Right ventricle myocardium superior (tissue), 1 donor: ENCODE data around the gene TBX20. TPM values are rescaled to one million over a fixed set of nuclear protein-coding genes. Genes with fewer than 3 reads are reported as not detected.
"Not testable (repeated sequence)": the region's sequence is repeated elsewhere in the genome, so short reads cannot be mapped to it uniquely, and the experiment has no call there.

ENCODE experiments used
- ATAC-seq: fragments of 200-7000 bp; cut with Tn5 transposase; one replicate; pipeline ENCODE4 v1.9.1; 2020; ENCODE audit warnings: mild to moderate bottlenecking; ENCODE audit not compliant: poor library complexity
- DNase-seq: peaks from one replicate; pipeline ENCODE4 v3.0.0-alpha.2; 2020
- intact Hi-C: fragments of 100-400 bp; cut with DNase I; formaldehyde crosslinking; loops from one replicate; pipeline ENCODE4 v1.11.2; 2022
- total RNA-seq: library from RNA; stranded (reverse); fragmentation: NEBNext Ultra II Directional; extraction: Animal tissue kit (Norgen Biotek cat#: 25700); gene quantifications from one replicate; pipeline ENCODE4 v1.2.1, GENCODE V29; 2021
- donor health status: DM: no; HTN: yes; CAD: no; lungs with severe emphysema.

Gene TBX20
- total RNA-seq, 1 donor from 2014 or later = 124 TPM

DNA sequence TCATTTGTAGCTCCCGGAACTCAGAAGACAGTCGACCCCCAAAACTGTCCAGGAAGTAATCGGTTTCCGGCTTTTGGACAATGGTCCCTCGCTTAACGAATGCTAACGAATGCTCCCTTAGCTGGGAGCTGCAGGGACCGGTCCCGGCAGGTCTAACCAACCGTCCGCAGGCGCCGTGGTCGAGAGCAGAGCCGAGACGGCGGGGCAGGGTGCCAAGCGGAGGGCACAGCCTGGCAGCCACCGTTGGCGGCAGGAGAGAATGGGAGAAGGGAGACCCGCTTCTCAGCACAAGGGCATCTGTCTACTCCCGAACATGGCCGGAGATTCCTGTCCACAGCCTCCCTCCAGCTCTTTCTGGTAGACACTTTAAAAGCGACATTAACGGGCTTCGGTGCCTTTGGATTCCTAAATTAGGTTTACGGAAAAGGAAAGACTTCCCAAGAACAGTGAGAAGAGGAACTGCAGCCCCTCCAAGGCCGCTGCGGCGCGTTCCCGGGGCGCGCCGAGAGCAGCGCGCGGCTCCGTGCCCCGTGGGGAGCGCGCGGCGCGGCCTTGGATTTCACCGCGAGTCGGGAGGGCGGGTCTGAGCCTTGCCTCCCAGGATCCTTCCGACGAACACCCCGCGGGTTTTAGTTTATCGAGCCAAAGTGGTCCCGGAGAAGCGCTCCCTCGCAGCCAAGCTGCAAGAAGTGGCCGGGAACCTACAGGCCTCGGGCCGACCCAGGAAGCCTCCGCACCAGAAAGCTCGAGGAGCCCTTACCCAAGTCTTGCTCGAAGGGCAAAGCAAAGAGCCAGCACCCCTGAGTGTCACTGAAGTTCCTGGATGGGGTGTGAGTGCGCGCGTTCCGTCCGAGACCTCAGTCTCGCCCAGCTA, 3.6 kb upstream of the TBX20 start:
- ATAC-seq (peak; percentile 35), DNase-seq (peak; percentile 73)
- intact Hi-C loops = loop anchor here (5.0 to 10.0 kb wide), 2 partner anchors 120 to 167 kb away; no protein-coding TSS in a partner anchor

DNA sequence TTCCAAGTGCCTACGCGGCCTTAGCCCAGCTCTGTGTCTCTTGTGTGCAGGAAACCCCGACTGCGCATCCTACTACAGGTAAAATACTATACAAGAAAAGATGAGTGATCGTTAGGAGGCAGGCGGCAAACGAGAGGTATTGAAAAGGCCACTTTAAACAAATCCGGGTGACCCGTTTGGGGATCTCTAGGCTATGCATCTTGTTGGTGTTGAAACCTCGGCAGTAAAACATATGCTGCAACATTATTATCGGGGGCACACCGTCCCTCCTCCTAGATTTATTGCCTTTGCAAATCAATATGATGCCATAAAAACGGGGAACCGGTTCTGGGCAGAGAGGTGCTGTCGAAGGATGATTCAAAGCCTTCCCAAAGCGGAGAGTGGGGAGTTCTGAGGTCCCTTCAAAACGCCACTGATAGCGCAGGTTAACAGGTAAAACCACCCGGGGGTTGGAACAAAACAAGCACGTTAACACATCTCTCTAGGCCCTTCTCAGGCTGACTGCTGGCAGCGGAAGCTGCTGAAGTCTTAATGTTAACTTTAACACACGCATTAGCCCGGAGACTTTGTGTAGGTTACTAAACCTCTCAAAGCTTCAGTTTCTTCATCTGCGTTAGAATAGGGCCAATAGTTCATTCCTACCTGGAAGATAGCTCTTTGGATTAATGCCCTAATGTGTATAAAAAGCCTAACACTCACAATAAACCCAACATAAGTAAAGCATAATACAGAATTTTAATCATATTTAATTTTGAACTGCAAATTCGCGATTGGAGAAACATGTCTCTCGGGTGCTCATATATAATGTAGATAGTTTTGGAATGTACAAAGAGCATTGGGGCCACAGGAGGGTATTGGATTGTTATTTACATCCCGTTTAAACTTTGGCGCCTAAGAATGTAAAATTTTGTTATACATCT, 2.6 kb upstream of the TBX20 start:
- DNase-seq = no peak
- intact Hi-C loops = loop anchor here (5.0 to 10.0 kb wide), 2 partner anchors 121 to 168 kb away; no protein-coding TSS in a partner anchor
- ATAC-seq = no peak

DNA sequence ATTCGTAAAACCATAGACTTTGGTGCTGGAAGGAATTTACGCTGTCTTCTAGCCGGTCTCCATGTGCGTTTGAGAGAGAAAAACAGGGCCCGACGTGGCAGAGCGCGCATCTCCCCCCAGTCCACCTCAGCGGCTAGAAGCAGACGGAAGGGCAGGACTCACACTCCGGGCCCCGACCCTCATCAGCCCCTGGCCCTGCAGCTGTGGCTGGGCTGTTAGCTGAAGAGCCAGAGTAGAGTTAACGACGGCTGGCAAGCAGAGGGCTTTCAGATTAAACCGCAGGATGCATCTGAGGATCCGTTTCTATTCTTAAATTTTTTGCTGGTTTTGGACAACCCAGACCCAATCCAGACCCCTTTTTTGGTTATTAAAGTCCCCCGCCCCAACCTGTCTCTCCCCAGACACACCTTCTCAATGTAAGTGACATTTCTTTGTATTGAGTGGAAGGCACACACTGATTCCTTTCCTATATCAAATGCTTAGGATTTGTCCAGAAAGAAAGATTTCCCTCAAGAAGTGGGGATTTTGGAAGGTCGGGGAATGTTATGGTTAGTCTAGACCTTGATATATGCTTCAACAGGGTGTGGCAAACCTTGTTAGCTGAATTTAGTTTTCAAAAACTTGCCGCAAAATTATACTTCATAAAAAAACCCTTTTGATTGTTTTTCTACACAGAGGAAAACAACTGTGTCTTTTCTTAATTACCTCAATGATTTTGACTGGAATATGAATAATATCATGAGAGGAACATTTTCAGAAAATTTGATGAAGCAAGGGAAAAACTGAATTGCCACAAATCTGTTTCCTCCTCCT, 1.7 kb upstream of the TBX20 start:
- DNase-seq = no peak
- intact Hi-C loops = loop anchor here (5.0 to 10.0 kb wide), 2 partner anchors 122 to 169 kb away; no protein-coding TSS in a partner anchor

DNA sequence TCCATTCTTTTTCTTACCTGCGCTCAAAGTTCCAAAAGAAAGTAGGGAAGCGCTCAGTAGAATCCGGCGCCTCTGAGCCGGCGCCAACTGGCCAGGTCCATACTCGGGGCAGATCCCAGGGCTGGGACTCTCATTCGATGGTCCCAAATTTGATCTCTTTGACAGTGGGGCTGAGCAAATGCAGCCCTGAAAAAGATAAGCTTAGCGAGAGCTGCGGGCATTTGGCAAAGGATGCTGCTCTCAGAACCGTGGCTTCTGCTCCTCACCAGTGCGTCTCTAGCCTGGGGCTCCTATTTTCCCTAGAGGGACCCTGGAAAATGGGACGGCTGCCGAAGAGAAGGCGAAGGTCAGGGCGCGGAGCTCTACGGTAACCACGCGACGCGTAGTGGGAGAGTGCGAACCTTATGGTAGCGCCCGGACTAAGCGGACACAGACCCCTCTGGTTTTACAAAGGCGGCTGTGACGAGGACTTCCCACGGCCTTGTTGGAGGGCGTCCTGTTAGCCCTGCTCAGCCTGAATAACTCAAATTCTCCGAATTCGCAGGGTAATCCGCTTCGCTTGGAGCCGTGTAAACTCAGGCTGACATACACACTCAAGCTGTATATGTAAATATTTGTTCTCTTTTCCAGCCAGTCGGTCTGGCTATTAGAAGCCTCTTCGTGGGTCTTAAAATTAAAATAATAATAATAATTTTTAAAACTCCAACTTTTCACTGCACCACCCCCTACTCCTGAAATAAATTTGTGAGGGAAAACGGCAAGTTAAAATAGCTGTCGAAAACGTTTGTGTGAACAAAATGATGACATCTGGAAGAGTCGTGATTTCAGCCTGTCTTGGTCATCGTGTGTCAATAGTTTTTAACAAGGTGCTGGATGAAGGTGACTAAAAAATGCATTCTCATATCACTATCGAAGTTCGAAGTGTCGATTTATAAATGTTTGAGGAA, 869 bp upstream of the TBX20 start:
- peak; percentile 53 for DNase-seq
- intact Hi-C loops = loop anchor here (5.0 to 10.0 kb wide), 3 partner anchors 123 to 268 kb away; no protein-coding TSS in a partner anchor
- peak; percentile 25 for ATAC-seq

More for the DNA sequence above, 1.7 kb upstream of the TBX20 start:
- no peak for ATAC-seq

DNA sequence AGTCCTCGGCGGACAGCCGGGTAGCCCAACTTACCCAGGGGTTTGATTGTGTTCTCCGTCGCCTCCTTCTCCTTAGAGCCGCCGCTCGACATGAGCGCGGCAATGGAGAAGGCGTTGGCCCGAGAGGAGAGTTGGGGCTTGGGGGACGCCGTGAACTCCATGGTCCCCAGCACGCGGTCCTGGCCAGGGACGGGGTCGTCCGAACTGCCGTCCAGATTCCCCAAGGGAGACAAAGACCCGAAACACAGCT, 515 bp downstream of the TBX20 start:
- peak; percentile 40 for DNase-seq
- ATAC-seq = no peak
- intact Hi-C loops = loop anchor here (5.0 to 10.0 kb wide), 2 partner anchors 171 to 269 kb away; no protein-coding TSS in a partner anchor

DNA sequence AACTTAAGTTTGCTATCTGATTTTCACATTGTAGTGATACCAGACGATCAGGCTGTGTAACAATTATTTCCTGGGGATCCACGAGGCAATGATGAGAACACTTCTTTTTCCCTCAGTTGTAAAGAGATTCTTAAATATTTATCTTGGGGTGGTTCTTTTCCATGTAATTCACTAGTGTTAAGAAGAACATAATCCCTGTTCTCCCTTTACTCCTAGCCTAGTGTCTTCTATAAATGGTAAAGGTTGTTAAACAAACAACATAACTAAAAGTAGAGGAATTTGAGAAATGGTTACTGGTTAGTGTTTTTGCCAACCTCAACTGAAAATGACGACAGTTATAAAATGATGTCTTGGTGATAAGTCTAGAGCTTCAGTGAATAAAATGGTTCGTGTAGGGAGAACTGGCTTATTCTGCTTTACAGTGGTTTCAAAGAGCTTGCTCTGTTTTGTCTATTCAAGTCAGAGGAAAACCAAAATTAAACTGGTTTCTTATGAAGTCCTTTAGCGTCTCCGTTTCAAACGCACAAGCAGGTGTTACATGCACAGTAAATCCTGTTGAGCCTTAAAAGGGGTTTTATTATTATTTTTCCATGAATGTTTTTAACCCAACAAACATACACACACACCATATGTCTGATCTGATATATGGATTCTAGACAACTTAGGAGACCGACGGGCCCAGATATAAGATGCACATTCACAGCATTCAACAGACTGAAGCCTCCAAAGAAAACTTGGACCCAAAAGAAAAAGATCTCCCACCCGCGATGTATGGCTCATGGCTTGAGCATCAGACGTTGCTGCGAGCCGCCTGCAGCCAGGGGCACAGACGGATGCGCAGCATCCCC, 1.1 kb downstream of the TBX20 start:
- ATAC-seq = no peak
- intact Hi-C loops = loop anchor here (5.0 to 10.0 kb wide), 2 partner anchors 172 to 269 kb away; no protein-coding TSS in a partner anchor
- DNase-seq = no peak

DNA sequence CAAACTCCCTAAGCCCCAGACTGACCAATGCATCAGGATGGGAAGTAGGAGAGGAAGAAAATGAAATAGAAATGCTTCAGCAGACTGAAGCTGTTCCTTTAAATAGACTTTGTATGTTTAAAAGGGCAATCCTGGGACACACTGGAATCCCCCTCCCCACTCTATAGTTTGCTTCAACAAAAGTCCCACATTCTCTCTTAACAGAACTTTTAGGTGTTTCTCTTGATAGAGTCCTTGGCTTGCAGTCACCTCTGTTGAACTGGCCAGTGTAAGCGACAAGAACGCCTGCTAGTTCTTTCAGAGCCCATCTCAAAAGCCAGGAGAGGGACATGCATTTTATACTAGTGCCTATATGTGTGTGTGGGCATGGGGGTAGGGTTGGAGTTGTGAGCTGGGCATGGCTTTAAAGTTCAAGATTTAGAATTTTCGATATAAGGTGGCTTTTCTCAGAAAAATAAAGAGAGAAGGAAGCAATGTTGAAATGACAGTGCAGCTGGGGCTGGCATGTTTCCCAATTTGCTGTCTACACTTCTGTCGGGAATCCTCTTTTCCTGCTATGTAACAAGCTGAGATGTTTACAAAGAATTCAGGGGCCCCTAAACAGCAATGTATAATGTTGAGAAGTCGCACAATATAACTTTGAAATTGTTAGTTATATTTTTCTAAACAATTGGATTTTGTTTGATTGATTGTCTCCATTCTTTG, 2.1 kb downstream of the TBX20 start:
- ATAC-seq (no peak), DNase-seq (peak; percentile 51)
- intact Hi-C loops = loop anchor here (5.0 to 10.0 kb wide), 2 partner anchors 173 to 271 kb away; no protein-coding TSS in a partner anchor

DNA sequence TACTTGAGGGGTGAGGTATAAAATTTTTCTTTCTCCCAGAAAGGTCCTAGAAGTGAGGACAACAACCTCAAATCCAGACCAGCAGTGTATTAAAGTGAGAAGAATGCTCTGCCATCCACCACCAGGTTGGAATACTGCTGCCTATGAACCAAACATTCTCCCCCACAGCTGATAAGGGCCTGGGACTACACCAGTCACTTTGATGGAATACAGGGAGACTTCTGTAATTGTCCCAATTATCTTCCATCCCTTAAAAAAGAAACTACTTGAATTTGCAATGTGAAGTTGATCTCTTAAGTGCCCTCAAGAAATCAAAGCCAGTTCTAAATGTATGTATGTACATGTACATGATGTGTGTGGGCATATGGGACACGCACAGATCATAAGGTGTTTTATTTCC, 3.0 kb downstream of the TBX20 start:
- DNase-seq (no peak), ATAC-seq (peak; percentile 19)
- intact Hi-C loops = loop anchor here (5.0 to 10.0 kb wide), 2 partner anchors 174 to 271 kb away; no protein-coding TSS in a partner anchor

DNA sequence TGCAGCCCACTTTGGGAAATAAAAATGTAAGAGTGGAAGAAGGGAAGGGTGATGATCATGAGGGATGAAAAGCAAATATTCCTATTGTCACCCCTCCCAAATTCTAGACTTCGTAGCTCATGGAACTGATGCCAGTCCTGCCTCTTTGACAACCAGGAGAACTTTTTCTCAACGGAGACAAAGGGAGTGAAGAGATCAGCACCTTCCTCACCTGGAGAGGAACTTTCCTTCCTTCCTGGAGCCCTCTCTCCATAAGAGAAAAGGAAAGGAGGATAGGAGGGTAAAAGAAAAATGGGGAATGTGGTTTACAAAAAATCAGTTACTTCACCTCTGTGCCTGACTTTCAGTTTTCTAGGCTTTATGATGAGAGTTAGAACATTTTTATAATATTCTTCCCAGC, 3.4 kb downstream of the TBX20 start:
- ATAC-seq = no peak
- no peak for DNase-seq
- intact Hi-C loops = loop anchor here (5.0 to 10.0 kb wide), 2 partner anchors 174 to 272 kb away; no protein-coding TSS in a partner anchor

DNA sequence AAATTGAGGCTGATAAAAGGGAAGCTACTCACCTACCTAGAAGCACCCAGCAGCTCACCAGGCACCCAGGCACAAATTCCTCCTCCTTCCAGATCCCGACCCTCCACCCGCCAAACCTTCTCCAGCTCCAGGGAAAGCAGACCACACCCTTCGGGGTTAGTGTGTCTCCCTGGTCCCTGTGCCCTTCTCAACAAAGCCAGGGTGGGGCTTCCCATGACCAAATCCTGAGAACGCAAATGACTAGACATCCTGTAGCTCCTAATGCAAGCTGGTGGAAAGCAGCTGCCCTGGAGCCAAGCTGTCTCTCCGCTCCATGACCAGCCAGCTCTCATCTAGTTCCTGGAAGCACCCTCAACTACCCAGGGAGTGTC, 4.4 kb downstream of the TBX20 start:
- DNase-seq (peak; percentile 49), ATAC-seq (peak; percentile 4)
- intact Hi-C loops = no loop called here

DNA sequence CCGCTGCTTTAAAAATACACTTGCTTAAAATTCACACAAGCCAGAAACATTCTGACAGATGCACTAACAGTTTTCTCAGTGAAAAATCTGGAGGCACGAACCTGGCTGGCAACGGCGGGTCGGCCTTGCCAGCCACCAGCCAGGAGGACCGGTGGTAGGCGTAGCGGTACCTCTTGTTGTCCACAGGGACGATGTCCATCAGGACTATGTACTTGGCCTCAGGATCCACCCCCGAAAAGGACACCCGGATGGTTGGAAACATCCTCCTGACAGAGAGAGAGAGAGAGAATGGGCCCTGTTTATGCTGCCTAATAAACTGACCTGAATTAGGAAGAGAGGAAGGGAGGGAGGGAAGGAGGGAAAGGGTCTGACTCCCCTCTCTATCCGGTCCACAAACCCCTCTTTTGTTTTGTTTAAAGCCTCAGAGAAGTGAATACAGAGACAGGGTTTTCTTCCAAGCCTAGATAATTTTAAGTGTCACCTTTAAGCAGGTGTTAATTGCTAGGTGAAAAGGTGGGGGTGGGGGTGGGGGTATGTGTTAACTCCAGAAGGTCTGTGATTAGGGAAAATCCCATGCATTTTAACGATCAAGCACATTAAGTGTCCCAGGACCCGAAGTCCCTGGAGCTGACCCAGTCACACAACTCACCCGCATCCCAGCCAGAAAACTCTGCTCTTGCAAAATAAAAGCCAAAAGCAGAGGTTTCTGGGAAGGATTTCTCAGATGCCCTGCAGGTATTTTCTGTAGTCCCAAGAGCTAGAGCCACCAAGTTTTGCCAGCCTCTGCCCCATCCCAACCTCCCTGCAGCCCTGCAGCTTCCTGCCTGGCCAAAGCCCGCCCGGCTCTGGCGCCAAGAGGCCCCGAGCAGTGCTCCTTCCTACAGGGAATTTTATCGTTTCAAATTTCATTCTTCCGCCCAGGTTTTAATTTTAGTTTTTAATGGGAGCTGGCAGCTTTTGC, 5.0 kb downstream of the TBX20 start:
- DNase-seq = peak; percentile 43
- intact Hi-C loops = no loop called here
- peak; percentile 26 for ATAC-seq

DNA sequence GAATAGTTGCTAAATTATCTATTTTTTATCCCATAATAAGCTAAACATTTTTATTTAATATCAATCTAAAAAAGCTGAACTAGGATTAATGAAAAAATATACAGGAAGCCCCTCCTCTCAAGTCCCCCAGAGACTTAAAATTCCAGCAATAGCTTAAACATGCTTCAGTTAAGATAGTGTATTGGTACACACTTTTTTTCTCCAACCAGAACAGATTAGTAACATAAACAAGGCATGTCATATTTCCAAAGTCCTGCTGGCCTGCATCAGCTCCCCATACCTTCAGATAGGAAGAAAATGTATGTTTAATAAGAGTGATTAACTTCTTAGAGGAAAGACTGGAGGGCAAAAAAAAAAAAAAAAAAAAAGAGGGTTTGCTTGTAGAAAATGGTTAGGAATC, 7.1 kb downstream of the TBX20 start:
- intact Hi-C loops = no loop called here
- ATAC-seq (no peak), DNase-seq (no peak)

DNA sequence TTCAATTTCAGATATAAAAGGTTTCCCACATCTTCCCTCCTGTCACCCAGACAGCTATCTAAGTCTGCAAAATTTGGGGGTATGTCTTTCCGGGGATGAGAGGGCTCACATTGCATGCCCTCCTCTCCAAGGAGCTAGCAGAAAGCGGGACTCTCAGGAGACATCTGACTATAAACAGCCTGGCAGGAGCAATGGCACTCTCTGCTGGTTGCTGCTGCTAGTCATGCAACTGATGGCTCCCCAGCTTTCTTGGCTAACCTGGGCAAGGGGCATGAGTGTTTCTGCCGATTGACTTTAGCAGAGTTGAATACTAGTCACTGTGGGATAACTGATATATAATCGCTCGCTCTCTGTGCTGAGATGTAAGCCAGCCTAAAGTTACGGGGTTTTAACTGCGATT, 12.0 kb downstream of the TBX20 start:
- peak; percentile 30 for ATAC-seq
- intact Hi-C loops = no loop called here
- DNase-seq = no peak

DNA sequence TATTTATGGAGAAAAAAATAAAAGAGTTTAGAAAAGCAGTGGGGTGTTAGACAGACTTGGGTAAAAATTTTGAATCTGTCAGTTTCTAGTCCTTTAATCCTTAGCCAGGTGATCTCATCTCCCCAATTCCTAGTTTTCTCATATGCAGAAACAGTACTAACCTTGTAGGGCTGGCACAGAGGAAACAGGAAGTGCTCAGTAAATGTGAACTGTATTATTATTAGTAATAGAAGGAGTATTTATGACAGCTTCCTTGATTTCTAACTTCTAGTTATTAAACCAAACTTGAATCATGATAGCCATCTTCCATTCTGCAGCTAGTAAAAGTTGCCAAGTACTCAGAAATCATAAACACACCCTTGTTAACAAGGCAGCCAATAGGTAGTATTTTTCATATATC, 12.5 kb downstream of the TBX20 start:
- intact Hi-C loops = no loop called here
- ATAC-seq = no peak
- no peak for DNase-seq

DNA sequence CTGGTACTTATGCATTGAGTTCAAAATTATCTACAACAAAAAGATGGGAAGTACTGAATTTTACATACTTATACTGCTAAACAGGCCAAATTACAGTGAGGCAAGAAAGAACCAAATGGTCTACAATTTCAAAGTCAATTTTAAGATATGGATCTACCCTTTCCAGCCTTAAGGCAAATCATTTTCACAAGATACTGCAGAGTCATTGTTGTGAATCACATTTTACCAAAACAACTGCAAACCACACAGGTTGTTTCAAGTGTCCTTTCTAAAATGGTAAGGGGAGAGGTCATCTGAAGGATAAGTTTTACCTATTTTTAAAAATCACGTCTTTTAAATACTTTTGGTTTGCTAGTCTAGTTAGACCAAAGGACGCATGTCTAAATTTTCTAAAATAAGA, 12.9 kb downstream of the TBX20 start:
- DNase-seq, ATAC-seq, intact Hi-C loops: not testable (repeated sequence)
